ENCODE data around the gene SPINK7.
"Not testable (repeated sequence)": the region's sequence is repeated elsewhere in the genome, so short reads cannot be mapped to it uniquely, and the experiment has no call there.

SPINK7 gene

GRCh38 chr5:148309746-148310145, 2.5 kb upstream of the SPINK7 start:
- no peaks in the 10 kb centered on the region for H4K20me1 ChIP-seq (ENCODE audit: insufficient read depth, low read length)
- H3K27ac ChIP-seq (ENCODE audit: low read length), result no peak overlapping the region
- H3K79me2 ChIP-seq (ENCODE audit: low read length), result no peaks in the 10 kb centered on the region

GRCh38 chr5:148311484-148311883, 739 bp upstream of the SPINK7 start:
- Histone ChIP-seq H4K20me1 (ENCODE audit: insufficient read depth, low read length) (no peaks in the 10 kb centered on the region), H2AFZ (ENCODE audit: low read depth, low read length) (no peak overlapping the region), H3K4me1 (ENCODE audit: low read length) (no peaks in the 10 kb centered on the region), H3K27ac (ENCODE audit: low read length) (no peak overlapping the region), H3K36me3 (replicated peaks; ENCODE audit: low read depth, low read length) (no peaks in the 10 kb centered on the region), H3K79me2 (ENCODE audit: low read length) (no peaks in the 10 kb centered on the region), H3K9me3 (ENCODE audit: insufficient read depth, low read length) (no peaks in the 10 kb centered on the region), H3K27me3 (ENCODE audit: low read depth, low read length) (no peaks in the 10 kb centered on the region), H3K4me2 (ENCODE audit: low read length) (no peak overlapping the region), H3K9ac (ENCODE audit: low read length) (no peak overlapping the region), H3K4me3 (ENCODE audit: low read length) (no peak overlapping the region)
- no peak for TF ChIP-seq CTCF (IDR thresholded peaks at IDR 0.05; ENCODE audit: low read depth, low read length)
- TF ChIP-seq EZH2phosphoT487 (IDR thresholded peaks at IDR 0.05; ENCODE audit: low read depth), result no peak

More at GRCh38 chr5:148309746-148310145, 2.5 kb upstream of the SPINK7 start:
- H3K9me3 ChIP-seq (ENCODE audit: insufficient read depth, low read length), result no peaks in the 10 kb centered on the region
- no peaks in the 10 kb centered on the region for H3K27me3 ChIP-seq (ENCODE audit: low read depth, low read length)
- no peak overlapping the region for H2AFZ ChIP-seq (ENCODE audit: low read depth, low read length)
- H3K4me3 ChIP-seq (ENCODE audit: low read length), result no peak overlapping the region
- no peak overlapping the region for H3K9ac ChIP-seq (ENCODE audit: low read length)
- H3K36me3 ChIP-seq (replicated peaks; ENCODE audit: low read depth, low read length), result no peaks in the 10 kb centered on the region
- no peak for TF ChIP-seq CTCF (IDR thresholded peaks at IDR 0.05; ENCODE audit: low read depth, low read length)
- no peak for TF ChIP-seq EZH2phosphoT487 (IDR thresholded peaks at IDR 0.05; ENCODE audit: low read depth)
- no peak overlapping the region for H3K4me2 ChIP-seq (ENCODE audit: low read length)
- H3K4me1 ChIP-seq (ENCODE audit: low read length), result no peaks in the 10 kb centered on the region

GRCh38 chr5:148314187-148314586, 2.0 kb downstream of the SPINK7 start:
- Histone ChIP-seq H3K4me1 (ENCODE audit: low read length) (no peaks in the 10 kb centered on the region), H3K4me2 (ENCODE audit: low read length) (no peak overlapping the region), H3K9me3 (ENCODE audit: insufficient read depth, low read length) (no peaks in the 10 kb centered on the region), H3K27ac (ENCODE audit: low read length) (no peak overlapping the region), H3K9ac (ENCODE audit: low read length) (no peak overlapping the region), H3K27me3 (ENCODE audit: low read depth, low read length) (no peaks in the 10 kb centered on the region), H3K79me2 (ENCODE audit: low read length) (no peaks in the 10 kb centered on the region), H2AFZ (ENCODE audit: low read depth, low read length) (no peak overlapping the region), H4K20me1 (ENCODE audit: insufficient read depth, low read length) (no peaks in the 10 kb centered on the region), H3K36me3 (replicated peaks; ENCODE audit: low read depth, low read length) (no peaks in the 10 kb centered on the region), H3K4me3 (ENCODE audit: low read length) (no peak overlapping the region)
- TF ChIP-seq CTCF (IDR thresholded peaks at IDR 0.05; ENCODE audit: low read depth, low read length) (no peak), EZH2phosphoT487 (IDR thresholded peaks at IDR 0.05; ENCODE audit: low read depth) (no peak)

GRCh38 chr5:148314731-148315130, 2.5 kb downstream of the SPINK7 start:
- Histone ChIP-seq H3K79me2 (ENCODE audit: low read length) (no peaks in the 10 kb centered on the region), H2AFZ (ENCODE audit: low read depth, low read length) (no peak overlapping the region), H3K27me3 (ENCODE audit: low read depth, low read length) (no peaks in the 10 kb centered on the region), H3K36me3 (replicated peaks; ENCODE audit: low read depth, low read length) (no peaks in the 10 kb centered on the region), H4K20me1 (ENCODE audit: insufficient read depth, low read length) (no peaks in the 10 kb centered on the region), H3K4me1 (ENCODE audit: low read length) (no peaks in the 10 kb centered on the region), H3K9ac (ENCODE audit: low read length) (no peak overlapping the region), H3K27ac (ENCODE audit: low read length) (no peak overlapping the region), H3K9me3 (ENCODE audit: insufficient read depth, low read length) (no peaks in the 10 kb centered on the region), H3K4me3 (ENCODE audit: low read length) (no peak overlapping the region), H3K4me2 (ENCODE audit: low read length) (no peak overlapping the region)
- TF ChIP-seq CTCF (IDR thresholded peaks at IDR 0.05; ENCODE audit: low read depth, low read length) (no peak), EZH2phosphoT487 (IDR thresholded peaks at IDR 0.05; ENCODE audit: low read depth) (no peak)

DNA sequence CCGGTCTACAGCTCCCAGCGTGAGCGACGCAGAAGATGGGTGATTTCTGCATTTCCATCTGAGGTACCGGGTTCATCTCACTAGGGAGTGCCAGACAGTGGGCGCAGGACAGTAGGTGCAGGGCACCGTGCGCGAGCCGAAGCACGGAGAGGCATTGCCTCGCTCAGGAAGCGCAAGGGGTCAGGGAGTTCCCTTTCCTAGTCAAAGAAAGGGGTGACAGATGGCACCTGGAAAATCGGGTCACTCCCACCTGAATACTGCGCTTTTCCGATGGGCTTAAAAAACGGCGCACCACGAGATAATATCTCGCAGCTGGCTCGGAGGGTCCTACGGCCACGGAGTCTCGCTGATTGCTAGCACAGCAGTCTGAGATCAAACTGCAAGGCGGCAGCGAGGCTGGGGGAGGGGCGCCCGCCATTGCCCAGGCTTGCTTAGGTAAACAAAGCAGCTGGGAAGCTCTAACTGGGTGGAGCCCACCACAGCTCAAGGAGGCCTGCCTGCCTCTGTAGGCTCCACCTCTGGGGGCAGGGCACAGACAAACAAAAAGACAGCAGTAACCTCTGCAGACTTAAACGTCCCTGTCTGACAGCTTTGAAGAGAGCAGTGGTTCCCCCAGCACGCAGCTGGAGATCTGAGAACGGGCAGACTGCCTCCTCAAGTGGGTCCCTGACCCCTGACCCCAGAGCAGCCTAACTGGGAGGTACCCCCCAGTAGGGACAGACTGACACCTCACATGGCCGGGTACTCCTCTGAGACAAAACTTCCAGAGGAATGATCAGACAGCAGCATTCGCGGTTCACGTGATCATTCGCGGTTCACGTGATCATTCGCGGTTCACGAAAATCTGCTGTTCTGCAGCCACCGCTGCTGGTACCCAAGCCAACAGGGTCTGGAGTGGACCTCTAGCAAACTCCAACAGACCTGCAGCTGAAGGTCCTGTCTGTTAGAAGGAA, 8.1 kb downstream of the SPINK7 start:
- not testable (repeated sequence) for H3K27me3 ChIP-seq (ENCODE audit: low read depth, low read length); H3K4me1 ChIP-seq (ENCODE audit: low read length); H3K9ac ChIP-seq (ENCODE audit: low read length); H3K36me3 ChIP-seq (replicated peaks; ENCODE audit: low read depth, low read length); H3K4me3 ChIP-seq (ENCODE audit: low read length); H3K27ac ChIP-seq (ENCODE audit: low read length); H4K20me1 ChIP-seq (ENCODE audit: insufficient read depth, low read length); H3K4me2 ChIP-seq (ENCODE audit: low read length); H3K79me2 ChIP-seq (ENCODE audit: low read length); H2AFZ ChIP-seq (ENCODE audit: low read depth, low read length); H3K9me3 ChIP-seq (ENCODE audit: insufficient read depth, low read length)
